B cell (primary cell): ENCODE data around the gene NTHL1. TPM values are rescaled to one million over a fixed set of nuclear protein-coding genes. Genes with fewer than 3 reads are reported as not detected.

Source experiments
- ATAC-seq: fragments of 200-7000 bp; cut with Tn5 transposase; one replicate; pipeline ENCODE4 v1.10.0; 2021; ENCODE audit warnings: low read depth, mild to moderate bottlenecking, moderate number of reproducible peaks, moderate library complexity
- CTCF ChIA-PET: fragments of 350-600 bp; sonication (Branson Sonifier 250); formaldehyde crosslinking; loops from one replicate; lab custom pipeline; 2021; ENCODE audit warnings: antibody characterized with exemption, inconsistent platforms; lab: Charles Lee
- POLR2A ChIA-PET: fragments of 350-600 bp; sonication (Branson Sonifier 250); formaldehyde crosslinking; loops from one replicate; lab custom pipeline; 2021; ENCODE audit warnings: antibody characterized with exemption; lab: Charles Lee
- DNase-seq: peaks from one replicate; pipeline ENCODE4 v3.0.0; 2013
- H2AFZ ChIP-seq: 2 replicates; pipeline ENCODE4 v1.6.1; 2012; ENCODE audit warnings: mild to moderate bottlenecking, low read depth, low read length; ENCODE audit not compliant: insufficient read depth, poor library complexity, severe bottlenecking
- H3K27ac ChIP-seq, 2 donors: 1 replicate in 1 of 2; 2 replicates in 1 of 2; pipeline ENCODE4 v1.5.1; 2012 to 2013; ENCODE audit warnings: low read length in 2 of 2, mild to moderate bottlenecking in 2 of 2, moderate library complexity in 1 of 2
- H3K27me3 ChIP-seq, 4 experiments: fragments of 200-600 bp in 1 of 4; sonication (generic) in 1 of 4; replicated peaks in 1 of 4; 1 replicate in 2 of 4; 2 replicates in 2 of 4; pipeline versions ENCODE4 v1.6.1 to v1.7.0; 2013 to 2016; ENCODE audit warnings: low read length in 3 of 4, mild to moderate bottlenecking in 2 of 4, mixed read lengths in 1 of 4, moderate library complexity in 1 of 4; ENCODE audit not compliant: insufficient read depth in 4 of 4, control insufficient read depth in 3 of 4; ENCODE audit errors: control extremely low read depth in 1 of 4
- H3K36me3 ChIP-seq, 2 experiments: replicated peaks in 1 of 2; 1 replicate in 1 of 2; 2 replicates in 1 of 2; pipeline versions ENCODE4 v1.6.1 to v1.7.1; 2013; ENCODE audit warnings: low read length in 1 of 2; ENCODE audit not compliant: insufficient read depth in 2 of 2, control insufficient read depth in 1 of 2; ENCODE audit errors: control extremely low read depth in 1 of 2, extremely low read depth in 1 of 2
- H3K4me1 ChIP-seq, 2 donors: fragments of 200-600 bp in 1 of 2; sonication (generic) in 1 of 2; 1 replicate in 1 of 2; 2 replicates in 1 of 2; pipeline versions ENCODE4 v1.5.1 to v1.6.1; 2013 to 2017; ENCODE audit warnings: low read length in 2 of 2; ENCODE audit not compliant: control insufficient read depth in 2 of 2, insufficient read depth in 2 of 2
- H3K4me2 ChIP-seq: replicated peaks from 2 replicates; pipeline ENCODE3; 2012; ENCODE audit warnings: mild to moderate bottlenecking, low read depth, low read length; ENCODE audit not compliant: poor library complexity, severe bottlenecking
- H3K4me3 ChIP-seq, 5 experiments: fragments of 200-600 bp in 1 of 5; sonication (generic) in 1 of 5; 1 replicate in 3 of 5; 2 replicates in 2 of 5; pipeline versions ENCODE4 v1.5.1 to v1.7.0; 2011 to 2016; ENCODE audit warnings: low read length in 4 of 5, mild to moderate bottlenecking in 4 of 5, low read depth in 2 of 5, control low read depth in 1 of 5, moderate library complexity in 1 of 5; ENCODE audit not compliant: insufficient read depth in 1 of 5; ENCODE audit errors: control extremely low read depth in 1 of 5, extremely low read depth in 1 of 5
- H3K79me2 ChIP-seq: fragments of 200-600 bp; sonication (generic); one replicate; pipeline ENCODE4 v1.6.0; 2016; ENCODE audit warnings: low read length; ENCODE audit not compliant: control insufficient read depth, insufficient read depth
- H3K9ac ChIP-seq: fragments of 200-600 bp; sonication (generic); 2 replicates; pipeline ENCODE4 v1.6.1; 2017; ENCODE audit warnings: mild to moderate bottlenecking, low read length, moderate library complexity
- H3K9me3 ChIP-seq, 3 donors: one replicate each; pipeline versions ENCODE4 v1.6.1 to v1.7.1; 2013; ENCODE audit warnings: low read length in 2 of 3; ENCODE audit not compliant: control insufficient read depth in 2 of 3, insufficient read depth in 1 of 3; ENCODE audit errors: control extremely low read depth in 1 of 3
- H4K20me1 ChIP-seq: 2 replicates; pipeline ENCODE4 v1.6.0; 2012; ENCODE audit warnings: mild to moderate bottlenecking, low read length; ENCODE audit not compliant: insufficient read depth, control insufficient read depth, poor library complexity, severe bottlenecking
- H3K27ac Mint-ChIP-seq: one replicate; pipeline ENCODE4 v1.8.0; 2021; ENCODE audit warnings: mixed read lengths
- H3K27me3 Mint-ChIP-seq: one replicate; pipeline ENCODE4 v1.8.0; 2021; ENCODE audit warnings: mixed read lengths
- H3K4me1 Mint-ChIP-seq: one replicate; pipeline ENCODE4 v1.8.0; 2021; ENCODE audit warnings: mixed read lengths
- H3K4me3 Mint-ChIP-seq: one replicate; pipeline ENCODE4 v1.8.0; 2021; ENCODE audit warnings: mixed read lengths
- H3K9me3 Mint-ChIP-seq: one replicate; pipeline ENCODE4 v1.8.0; 2022; ENCODE audit warnings: mixed read lengths; ENCODE audit not compliant: insufficient read depth
- EZH2 ChIP-seq: IDR thresholded peaks from 2 replicates; pipeline ENCODE4 v1.6.1; 2012; ENCODE audit warnings: borderline replicate concordance, low read depth, mild to moderate bottlenecking, moderate library complexity, low read length; ENCODE audit not compliant: insufficient read depth, poor library complexity, severe bottlenecking
- WGBS: methylation state at CpG from one replicate; pipeline ENCODE4 v1.1.5; 2013; ENCODE audit warnings: missing lambda C conversion rate; ENCODE audit not compliant: insufficient coverage; 5-methylcytosine and 5-hydroxymethylcytosine counted together
- intact Hi-C: fragments of 100-400 bp; cut with micrococcal nuclease; formaldehyde crosslinking; loops from one replicate; pipeline ENCODE4 v1.10.0; 2022
- polyA plus RNA-seq: library from polyadenylated mRNA; depleted of rRNA; stranded (reverse); fragments of >200 nt; gene quantifications from 2 replicates; pipeline ENCODE4 v1.2.3, GENCODE V29; 2012
- small RNA-seq: library from RNA; depleted of rRNA; stranded (forward); fragments of <200 nt; gene quantifications from one replicate; pipeline ENCODE3, GENCODE V24; 2012; ENCODE audit warnings: low replicate concordance, low read depth; ENCODE audit not compliant: insufficient read length
- total RNA-seq, 2 donors: library from RNA; stranded (reverse); fragments of 120-200 nt in 1 of 2; gene quantifications; 1 replicate in 1 of 2; 2 replicates in 1 of 2; pipeline versions ENCODE4 v1.2.3 to v1.2.4, GENCODE V29; 2013 to 2022
- TF ChIP-seq, protein P1 (sequence below): fragments of 200-600 bp; IDR thresholded peaks from one replicate; pipeline ENCODE4 v1.8.0; 2022; ENCODE audit warnings: antibody characterized with exemption, mild to moderate bottlenecking

Gene NTHL1
- total and polyA plus RNA-seq, 2 donors (not counting 1 experiment from before 2014, with no cell fraction given), result 17.5 to 27.6 TPM

DNA sequence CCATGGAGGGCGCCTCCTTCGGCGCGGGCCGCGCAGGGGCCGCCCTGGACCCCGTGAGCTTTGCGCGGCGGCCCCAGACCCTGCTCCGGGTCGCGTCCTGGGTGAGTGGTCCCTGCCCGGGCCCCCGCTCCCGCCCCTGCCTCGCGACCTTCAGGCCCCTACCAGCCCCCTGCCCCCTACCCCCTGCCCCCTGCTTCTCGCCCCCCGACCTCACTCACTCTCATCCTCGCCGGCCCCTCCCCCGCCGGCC is 57.6 kb downstream of the NTHL1 start:
- Histone ChIP-seq H3K9ac (peak overlapping the region; percentile 90), H3K36me3 (peaks cover 0 to 10% of the 10 kb centered on the region in 2 experiments), H3K27me3 (no peaks in the 10 kb centered on the region), H3K4me1 (peaks cover 26 to 40% of the 10 kb centered on the region in 2 donors), H3K79me2 (no peaks in the 10 kb centered on the region), H3K4me2 (peak overlapping the region; percentile 100), H3K4me3 (peak overlapping the region in 4 of 5 experiments; percentile 65 to 93 (median 69)), H4K20me1 (no peaks in the 10 kb centered on the region), H3K9me3 (peaks cover 0 to 13% (median 0%) of the 10 kb centered on the region in 3 donors), H3K27ac (peak overlapping the region in 1 of 2 donors; percentile 92), H2AFZ (no peak overlapping the region)
- DNase-seq (no peak), ATAC-seq (no peak)
- ChIA-PET POLR2A (interaction anchor here (1.1 to 3.0 kb wide), 5 partner anchors 18 to 165 kb away, joined by 3 to 36 read pairs (median 3); partner anchors contain the start of genes RPS2, TBL3 and TRAF7), CTCF (no interaction called here)
- Mint-ChIP-seq H3K4me1 (peaks cover 38% of the 10 kb centered on the region), H3K27me3 (no peaks in the 10 kb centered on the region), H3K4me3 (no peak overlapping the region), H3K9me3 (no peaks in the 10 kb centered on the region), H3K27ac (no peak overlapping the region)
- 0% methylated on average over 2 of the region's 25 CpGs for WGBS
- intact Hi-C loops, result loop anchor here (2.0 to 10.0 kb wide), 3 partner anchors 25 to 787 kb away; partner anchors contain the start of genes ELOB, MSRB1 and RPS2
- TF ChIP-seq, protein P1, sequence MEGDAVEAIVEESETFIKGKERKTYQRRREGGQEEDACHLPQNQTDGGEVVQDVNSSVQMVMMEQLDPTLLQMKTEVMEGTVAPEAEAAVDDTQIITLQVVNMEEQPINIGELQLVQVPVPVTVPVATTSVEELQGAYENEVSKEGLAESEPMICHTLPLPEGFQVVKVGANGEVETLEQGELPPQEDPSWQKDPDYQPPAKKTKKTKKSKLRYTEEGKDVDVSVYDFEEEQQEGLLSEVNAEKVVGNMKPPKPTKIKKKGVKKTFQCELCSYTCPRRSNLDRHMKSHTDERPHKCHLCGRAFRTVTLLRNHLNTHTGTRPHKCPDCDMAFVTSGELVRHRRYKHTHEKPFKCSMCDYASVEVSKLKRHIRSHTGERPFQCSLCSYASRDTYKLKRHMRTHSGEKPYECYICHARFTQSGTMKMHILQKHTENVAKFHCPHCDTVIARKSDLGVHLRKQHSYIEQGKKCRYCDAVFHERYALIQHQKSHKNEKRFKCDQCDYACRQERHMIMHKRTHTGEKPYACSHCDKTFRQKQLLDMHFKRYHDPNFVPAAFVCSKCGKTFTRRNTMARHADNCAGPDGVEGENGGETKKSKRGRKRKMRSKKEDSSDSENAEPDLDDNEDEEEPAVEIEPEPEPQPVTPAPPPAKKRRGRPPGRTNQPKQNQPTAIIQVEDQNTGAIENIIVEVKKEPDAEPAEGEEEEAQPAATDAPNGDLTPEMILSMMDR, result no peak
- no peak for TF ChIP-seq EZH2

Small RNAs within 50 kb of the gene (small RNA-seq; reads per million reads assigned to genes)
- not detected for gene MIR1225
- not detected for gene RN7SL219P

Other genes starting within 250 kb of the NTHL1 start
- gene HAGH, start 221.0 kb downstream of the NTHL1 start, total RNA-seq, result 49.7 and 50.6 TPM in 2 replicates
- 48.9 and 74.2 TPM in 2 replicates for gene HAGH, start 221.0 kb downstream of the NTHL1 start, polyA plus RNA-seq
- 11.0 and 13.3 TPM in 2 replicates for gene FAHD1, start 220.6 kb downstream of the NTHL1 start, total RNA-seq
- 7.2 and 14.5 TPM in 2 replicates for gene FAHD1, start 220.6 kb downstream of the NTHL1 start, polyA plus RNA-seq
- not detected in 2 replicates for gene MEIOB, start 175.7 kb downstream of the NTHL1 start, total RNA-seq
- gene MEIOB, start 175.7 kb downstream of the NTHL1 start, polyA plus RNA-seq, result not detected in 2 replicates
- not detected in 2 replicates for gene HS3ST6, start 129.4 kb downstream of the NTHL1 start, total RNA-seq
- not detected in 2 replicates for gene HS3ST6, start 129.4 kb downstream of the NTHL1 start, polyA plus RNA-seq
- 15.2 and 17.5 TPM in 2 replicates for gene MSRB1, start 104.6 kb downstream of the NTHL1 start, total RNA-seq
- 4.4 and 8.5 TPM in 2 replicates for gene MSRB1, start 104.6 kb downstream of the NTHL1 start, polyA plus RNA-seq
- gene RPL3L, start 93.1 kb downstream of the NTHL1 start, total RNA-seq, result not detected in 2 replicates
- not detected in 2 replicates for gene RPL3L, start 93.1 kb downstream of the NTHL1 start, polyA plus RNA-seq
- 63.7 and 70.4 TPM in 2 replicates for gene NDUFB10, start 88.3 kb downstream of the NTHL1 start, total RNA-seq
- gene NDUFB10, start 88.3 kb downstream of the NTHL1 start, polyA plus RNA-seq, result 76.9 and 92.6 TPM in 2 replicates
- gene RPS2, start 83.0 kb downstream of the NTHL1 start, total RNA-seq, result 3,155 and 3,261 TPM in 2 replicates
- 4,202 and 6,138 TPM in 2 replicates for gene RPS2, start 83.0 kb downstream of the NTHL1 start, polyA plus RNA-seq
- gene RNF151, start 81.0 kb downstream of the NTHL1 start, total RNA-seq, result 0.36 and 0.76 TPM in 2 replicates
- gene RNF151, start 81.0 kb downstream of the NTHL1 start, polyA plus RNA-seq, result 0.13 and 0.27 TPM in 2 replicates
- 31.9 and 32.2 TPM in 2 replicates for gene TBL3, start 75.8 kb downstream of the NTHL1 start, total RNA-seq
- 41.2 and 52.2 TPM in 2 replicates for gene TBL3, start 75.8 kb downstream of the NTHL1 start, polyA plus RNA-seq
- gene NOXO1, start 66.4 kb downstream of the NTHL1 start, total RNA-seq, result 0.49 and 0.74 TPM in 2 replicates
- gene NOXO1, start 66.4 kb downstream of the NTHL1 start, polyA plus RNA-seq, result 0.30 and 1.0 TPM in 2 replicates
- 28.2 and 30.4 TPM in 2 replicates for gene GFER, start 63.6 kb downstream of the NTHL1 start, total RNA-seq
- 15.6 and 16.1 TPM in 2 replicates for gene GFER, start 63.6 kb downstream of the NTHL1 start, polyA plus RNA-seq
- gene SYNGR3, start 57.9 kb downstream of the NTHL1 start, total RNA-seq, result 19.8 and 20.8 TPM in 2 replicates
- 19.5 and 28.7 TPM in 2 replicates for gene SYNGR3, start 57.9 kb downstream of the NTHL1 start, polyA plus RNA-seq
- gene ZNF598, start 38.0 kb downstream of the NTHL1 start, total RNA-seq, result 49.5 and 50.3 TPM in 2 replicates
- 61.1 and 61.5 TPM in 2 replicates for gene ZNF598, start 38.0 kb downstream of the NTHL1 start, polyA plus RNA-seq
- 0.70 and 1.7 TPM in 2 replicates for gene NPW, start 28.0 kb downstream of the NTHL1 start, total RNA-seq
- gene NPW, start 28.0 kb downstream of the NTHL1 start, polyA plus RNA-seq, result 0.13 and 0.36 TPM in 2 replicates
- 1.9 and 2.2 TPM in 2 replicates for gene NHERF2, start 20.9 kb downstream of the NTHL1 start, total RNA-seq
- gene NHERF2, start 20.9 kb downstream of the NTHL1 start, polyA plus RNA-seq, result 1.5 and 1.8 TPM in 2 replicates
- gene TSC2, start 151 bp upstream of the NTHL1 start, total RNA-seq, result 188 and 194 TPM in 2 replicates
- gene TSC2, start 151 bp upstream of the NTHL1 start, polyA plus RNA-seq, result 128 and 134 TPM in 2 replicates
- gene PKD1, start 88.1 kb upstream of the NTHL1 start, total RNA-seq, result 103 and 116 TPM in 2 replicates
- 97.6 and 100 TPM in 2 replicates for gene PKD1, start 88.1 kb upstream of the NTHL1 start, polyA plus RNA-seq
- 0.58 and 0.62 TPM in 2 replicates for gene RAB26, start 100.8 kb upstream of the NTHL1 start, total RNA-seq
- gene RAB26, start 100.8 kb upstream of the NTHL1 start, polyA plus RNA-seq, result 0.95 and 1.2 TPM in 2 replicates
- gene TRAF7, start 107.9 kb upstream of the NTHL1 start, total RNA-seq, result 42.3 and 50.9 TPM in 2 replicates
- 30.4 and 46.1 TPM in 2 replicates for gene TRAF7, start 107.9 kb upstream of the NTHL1 start, polyA plus RNA-seq
- gene CASKIN1, start 148.8 kb upstream of the NTHL1 start, total RNA-seq, result 0.05 TPM in 1 of 2 replicates, not detected in the other
- 0.01 TPM in 1 of 2 replicates, not detected in the other for gene CASKIN1, start 148.8 kb upstream of the NTHL1 start, polyA plus RNA-seq
- 36.1 and 39.0 TPM in 2 replicates for gene MLST8, start 157.6 kb upstream of the NTHL1 start, total RNA-seq
- gene MLST8, start 157.6 kb upstream of the NTHL1 start, polyA plus RNA-seq, result 107 and 112 TPM in 2 replicates
- 13.1 and 18.3 TPM in 2 replicates for gene BRICD5, start 163.0 kb upstream of the NTHL1 start, total RNA-seq
- gene BRICD5, start 163.0 kb upstream of the NTHL1 start, polyA plus RNA-seq, result 11.9 and 16.8 TPM in 2 replicates
- 15.1 and 16.5 TPM in 2 replicates for gene PGP, start 167.0 kb upstream of the NTHL1 start, total RNA-seq
- 13.4 and 15.4 TPM in 2 replicates for gene PGP, start 167.0 kb upstream of the NTHL1 start, polyA plus RNA-seq
- 41.8 and 43.0 TPM in 2 replicates for gene E4F1, start 175.8 kb upstream of the NTHL1 start, total RNA-seq
- gene E4F1, start 175.8 kb upstream of the NTHL1 start, polyA plus RNA-seq, result 70.9 and 76.2 TPM in 2 replicates
- 1.1 and 1.6 TPM in 2 replicates for gene DNASE1L2, start 188.6 kb upstream of the NTHL1 start, total RNA-seq
- gene DNASE1L2, start 188.6 kb upstream of the NTHL1 start, polyA plus RNA-seq, result 1.6 TPM in 2 replicates
- 38.4 and 46.4 TPM in 2 replicates for gene ECI1, start 203.8 kb upstream of the NTHL1 start, total RNA-seq
- gene ECI1, start 203.8 kb upstream of the NTHL1 start, polyA plus RNA-seq, result 26.2 and 34.3 TPM in 2 replicates
- gene RNPS1, start 220.3 kb upstream of the NTHL1 start, total RNA-seq, result 209 and 210 TPM in 2 replicates
- 230 and 265 TPM in 2 replicates for gene RNPS1, start 220.3 kb upstream of the NTHL1 start, polyA plus RNA-seq